ENCODE data around the gene CPEB1. TPM values are rescaled to one million over a fixed set of nuclear protein-coding genes. Genes with fewer than 3 reads are reported as not detected.

CPEB1 gene
- total RNA-seq, 1 experiment from 2014 or later = 1.0 TPM

DNA sequence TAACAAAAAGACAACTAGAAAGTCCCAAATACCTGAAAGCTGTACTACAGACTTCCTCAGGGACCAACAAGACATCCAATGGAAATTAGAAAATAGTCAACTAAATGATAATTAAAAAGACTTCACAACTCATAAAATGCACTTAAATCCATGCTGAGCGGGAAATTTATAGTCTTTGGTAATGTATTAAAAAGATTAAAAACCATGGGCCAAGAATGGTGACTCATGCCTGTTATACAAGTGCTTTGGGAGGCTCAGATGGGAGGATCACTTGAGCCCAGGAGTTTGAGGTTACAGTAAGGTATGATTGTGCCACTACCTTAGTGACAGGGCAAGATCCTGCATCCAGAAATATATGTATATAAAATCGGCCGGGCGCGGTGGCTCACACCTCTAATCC lies 45.0 kb downstream of the CPEB1 start:
- no peak overlapping the region for H2BK15ac ChIP-seq (ENCODE audit: low read depth, low read length)
- no peak overlapping the region for H3K23ac ChIP-seq (ENCODE audit: insufficient read length, low read depth, low read length)
- WGBS (ENCODE audit: extremely low coverage, insufficient read length, low lambda C conversion rate) = no CpG with 5 or more reads among the region's 5 CpGs
- H3K4ac ChIP-seq (ENCODE audit: low read depth, low read length) = no peak overlapping the region
- no peaks in the 10 kb centered on the region for H3K9me3 ChIP-seq (ENCODE audit: control insufficient read depth, low read depth, low read length)
- H2BK5ac ChIP-seq (ENCODE audit: insufficient read length, low read length) = no peak overlapping the region
- no peaks in the 10 kb centered on the region for H3K23me2 ChIP-seq (ENCODE audit: insufficient read length, low read depth, low read length, poor library complexity, severe bottlenecking)
- H2AFZ ChIP-seq (ENCODE audit: low read length) = no peak overlapping the region
- H3K18ac ChIP-seq (ENCODE audit: insufficient read length, low read depth, low read length) = no peak overlapping the region
- H3K4me2 ChIP-seq (ENCODE audit: insufficient read depth, insufficient read length, low read length) = no peak overlapping the region
- no peaks in the 10 kb centered on the region for H3K79me1 ChIP-seq (ENCODE audit: insufficient read depth, low read depth, low read length, poor library complexity, severe bottlenecking)
- no peak overlapping the region for H3K27ac ChIP-seq (ENCODE audit: insufficient read length, low read depth, low read length)
- H3K56ac ChIP-seq (ENCODE audit: insufficient read length, low read depth, low read length) = no peak overlapping the region
- H3K9ac ChIP-seq (ENCODE audit: extremely low read depth, insufficient read length, low read length) = no peak overlapping the region
- no peaks in the 10 kb centered on the region for H3K27me3 ChIP-seq (ENCODE audit: insufficient read depth, low read length)
- no peak overlapping the region for H2BK12ac ChIP-seq (ENCODE audit: insufficient read length, low read depth, low read length)
- H3T11ph ChIP-seq (ENCODE audit: low read length) = no peak overlapping the region
- peaks cover 1% of the 10 kb centered on the region; the same call in 1 of the 2 replicates for H3K27me3 Mint-ChIP-seq (ENCODE audit: low read depth)
- H3K4me1 Mint-ChIP-seq = no peaks in the 10 kb centered on the region
- H3K14ac ChIP-seq (ENCODE audit: insufficient read depth, low read length) = no peak overlapping the region
- H3K4me3 Mint-ChIP-seq = no peak overlapping the region
- no peaks in the 10 kb centered on the region for H3K79me2 ChIP-seq (ENCODE audit: insufficient read depth, low read length)
- TF ChIP-seq, protein P1, sequence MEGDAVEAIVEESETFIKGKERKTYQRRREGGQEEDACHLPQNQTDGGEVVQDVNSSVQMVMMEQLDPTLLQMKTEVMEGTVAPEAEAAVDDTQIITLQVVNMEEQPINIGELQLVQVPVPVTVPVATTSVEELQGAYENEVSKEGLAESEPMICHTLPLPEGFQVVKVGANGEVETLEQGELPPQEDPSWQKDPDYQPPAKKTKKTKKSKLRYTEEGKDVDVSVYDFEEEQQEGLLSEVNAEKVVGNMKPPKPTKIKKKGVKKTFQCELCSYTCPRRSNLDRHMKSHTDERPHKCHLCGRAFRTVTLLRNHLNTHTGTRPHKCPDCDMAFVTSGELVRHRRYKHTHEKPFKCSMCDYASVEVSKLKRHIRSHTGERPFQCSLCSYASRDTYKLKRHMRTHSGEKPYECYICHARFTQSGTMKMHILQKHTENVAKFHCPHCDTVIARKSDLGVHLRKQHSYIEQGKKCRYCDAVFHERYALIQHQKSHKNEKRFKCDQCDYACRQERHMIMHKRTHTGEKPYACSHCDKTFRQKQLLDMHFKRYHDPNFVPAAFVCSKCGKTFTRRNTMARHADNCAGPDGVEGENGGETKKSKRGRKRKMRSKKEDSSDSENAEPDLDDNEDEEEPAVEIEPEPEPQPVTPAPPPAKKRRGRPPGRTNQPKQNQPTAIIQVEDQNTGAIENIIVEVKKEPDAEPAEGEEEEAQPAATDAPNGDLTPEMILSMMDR (conservative IDR thresholded peaks at IDR 0.05) = no peak
- no peaks in the 10 kb centered on the region for H3K36me3 Mint-ChIP-seq (ENCODE audit: insufficient read depth in 1 of 3, low read depth in 3 of 3)
- no peak overlapping the region for H2BK120ac ChIP-seq (ENCODE audit: low read depth, low read length, poor library complexity, severe bottlenecking)
- no peak overlapping the region for H4K5ac ChIP-seq (ENCODE audit: insufficient read length, low read depth, low read length)
- H3K27ac Mint-ChIP-seq = no peak overlapping the region
- H4K20me1 ChIP-seq (ENCODE audit: control insufficient read depth, insufficient read depth, insufficient read length) = no peaks in the 10 kb centered on the region
- no peak overlapping the region for H4K91ac ChIP-seq (ENCODE audit: insufficient read length, low read depth, low read length)
- H3K4me1 ChIP-seq (ENCODE audit: insufficient read depth, low read length) = no peaks in the 10 kb centered on the region
- no peak overlapping the region for H4K8ac ChIP-seq (replicated peaks; ENCODE audit: insufficient read length, low read depth, low read length)
- no peak overlapping the region for H2BK20ac ChIP-seq (ENCODE audit: low read depth, low read length, poor library complexity, severe bottlenecking)
- no peak overlapping the region for H2AK5ac ChIP-seq (ENCODE audit: insufficient read length, low read length)
- no peak for DNase-seq
- H3K9me3 Mint-ChIP-seq = no peaks in the 10 kb centered on the region

All from H9 (cell line).